ENCODE data around the gene TNFSF8.

GRCh38 chr9:114864471-114864870, 65.9 kb downstream of the TNFSF8 start:
- no peak for TF ChIP-seq CTCF (IDR thresholded peaks at IDR 0.05)
- no peak for TF ChIP-seq POLR2A (IDR thresholded peaks at IDR 0.05)
